ENCODE results near the gene FOXP1.

DNA sequence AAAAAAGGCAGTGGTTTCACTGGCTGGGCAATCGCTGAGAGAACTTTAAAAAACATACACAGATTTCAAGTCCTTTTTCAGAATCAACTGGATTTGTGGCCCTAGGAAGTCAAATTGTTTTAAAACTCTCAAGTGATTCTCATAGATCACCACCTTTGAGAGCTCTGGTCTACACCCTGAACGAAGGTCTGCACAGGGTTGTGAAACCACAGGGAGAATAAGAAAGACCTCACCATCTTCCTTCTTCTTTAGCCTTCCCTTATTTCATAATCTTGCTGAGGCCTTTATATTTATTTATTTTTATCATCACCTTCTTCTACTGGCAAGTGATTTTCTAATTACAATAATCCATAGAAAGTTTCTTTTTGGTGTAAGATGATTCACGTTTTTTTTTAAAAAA lies 58.1 kb downstream of the FOXP1 start:
- TF ChIP-seq, protein P1, sequence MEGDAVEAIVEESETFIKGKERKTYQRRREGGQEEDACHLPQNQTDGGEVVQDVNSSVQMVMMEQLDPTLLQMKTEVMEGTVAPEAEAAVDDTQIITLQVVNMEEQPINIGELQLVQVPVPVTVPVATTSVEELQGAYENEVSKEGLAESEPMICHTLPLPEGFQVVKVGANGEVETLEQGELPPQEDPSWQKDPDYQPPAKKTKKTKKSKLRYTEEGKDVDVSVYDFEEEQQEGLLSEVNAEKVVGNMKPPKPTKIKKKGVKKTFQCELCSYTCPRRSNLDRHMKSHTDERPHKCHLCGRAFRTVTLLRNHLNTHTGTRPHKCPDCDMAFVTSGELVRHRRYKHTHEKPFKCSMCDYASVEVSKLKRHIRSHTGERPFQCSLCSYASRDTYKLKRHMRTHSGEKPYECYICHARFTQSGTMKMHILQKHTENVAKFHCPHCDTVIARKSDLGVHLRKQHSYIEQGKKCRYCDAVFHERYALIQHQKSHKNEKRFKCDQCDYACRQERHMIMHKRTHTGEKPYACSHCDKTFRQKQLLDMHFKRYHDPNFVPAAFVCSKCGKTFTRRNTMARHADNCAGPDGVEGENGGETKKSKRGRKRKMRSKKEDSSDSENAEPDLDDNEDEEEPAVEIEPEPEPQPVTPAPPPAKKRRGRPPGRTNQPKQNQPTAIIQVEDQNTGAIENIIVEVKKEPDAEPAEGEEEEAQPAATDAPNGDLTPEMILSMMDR (IDR thresholded peaks at IDR 0.05) = no peak
- TF ChIP-seq EZH2 (IDR thresholded peaks at IDR 0.05) = no peak

Measured in neural progenitor cell (in vitro differentiated cells).